Lower lobe of right lung (tissue), 2 donors: Measurements from ENCODE around the gene ETNPPL. TPM values are rescaled to one million over a fixed set of nuclear protein-coding genes. Genes with fewer than 3 reads are reported as not detected.

Experiments used
- ATAC-seq, 2 donors: fragments of 200-7000 bp; cut with Tn5 transposase; one replicate each; pipeline ENCODE4 v1.9.1; 2020 to 2022; ENCODE audit warnings: mild to moderate bottlenecking in 2 of 2, moderate library complexity in 2 of 2
- DNase-seq: peaks from one replicate; pipeline ENCODE4 v3.0.0-alpha.2; 2020
- H3K27ac ChIP-seq: fragments of 200-600 bp; one replicate; pipeline ENCODE4 v1.8.0; 2022
- H3K27me3 ChIP-seq: fragments of 200-600 bp; one replicate; pipeline ENCODE4 v1.8.0; 2022; ENCODE audit warnings: low read depth
- H3K36me3 ChIP-seq: fragments of 200-600 bp; one replicate; pipeline ENCODE4 v1.8.0; 2022; ENCODE audit warnings: mild to moderate bottlenecking
- H3K4me1 ChIP-seq: fragments of 200-600 bp; one replicate; pipeline ENCODE4 v1.8.0; 2022
- H3K4me3 ChIP-seq: fragments of 200-600 bp; one replicate; pipeline ENCODE4 v1.8.0; 2022; ENCODE audit warnings: mild to moderate bottlenecking
- H3K9me3 ChIP-seq: fragments of 200-600 bp; one replicate; pipeline ENCODE4 v1.8.0; 2022
- intact Hi-C: fragments of 100-400 bp; cut with DNase I; formaldehyde crosslinking; loops from one replicate; pipeline ENCODE4 v1.11.0; 2022
- total RNA-seq: library from RNA; stranded (reverse); fragmentation: NEBNext Ultra II Directional; extraction: Animal tissue kit (Norgen Biotek cat#: 25700); gene quantifications from one replicate; pipeline ENCODE4 v1.2.1, GENCODE V29; 2021
- TF ChIP-seq, protein P1 (sequence below): fragments of 200-600 bp; IDR thresholded peaks from one replicate; pipeline ENCODE4 v1.8.0; 2022; ENCODE audit warnings: antibody characterized with exemption, mild to moderate bottlenecking
- donor health status: DM: no; HTN: yes; CAD: no; lungs with severe emphysema.

Gene ETNPPL
- total RNA-seq, 1 donor from 2014 or later = not detected

- Histone ChIP-seq H3K4me3 (no peak overlapping the region), H3K36me3 (no peaks in the 10 kb centered on the region), H3K27me3 (no peaks in the 10 kb centered on the region), H3K27ac (no peak overlapping the region), H3K4me1 (no peaks in the 10 kb centered on the region), H3K9me3 (no peaks in the 10 kb centered on the region)
- DNase-seq (no peak), ATAC-seq (no peak)
- intact Hi-C loops = no loop called here
- TF ChIP-seq, protein P1, sequence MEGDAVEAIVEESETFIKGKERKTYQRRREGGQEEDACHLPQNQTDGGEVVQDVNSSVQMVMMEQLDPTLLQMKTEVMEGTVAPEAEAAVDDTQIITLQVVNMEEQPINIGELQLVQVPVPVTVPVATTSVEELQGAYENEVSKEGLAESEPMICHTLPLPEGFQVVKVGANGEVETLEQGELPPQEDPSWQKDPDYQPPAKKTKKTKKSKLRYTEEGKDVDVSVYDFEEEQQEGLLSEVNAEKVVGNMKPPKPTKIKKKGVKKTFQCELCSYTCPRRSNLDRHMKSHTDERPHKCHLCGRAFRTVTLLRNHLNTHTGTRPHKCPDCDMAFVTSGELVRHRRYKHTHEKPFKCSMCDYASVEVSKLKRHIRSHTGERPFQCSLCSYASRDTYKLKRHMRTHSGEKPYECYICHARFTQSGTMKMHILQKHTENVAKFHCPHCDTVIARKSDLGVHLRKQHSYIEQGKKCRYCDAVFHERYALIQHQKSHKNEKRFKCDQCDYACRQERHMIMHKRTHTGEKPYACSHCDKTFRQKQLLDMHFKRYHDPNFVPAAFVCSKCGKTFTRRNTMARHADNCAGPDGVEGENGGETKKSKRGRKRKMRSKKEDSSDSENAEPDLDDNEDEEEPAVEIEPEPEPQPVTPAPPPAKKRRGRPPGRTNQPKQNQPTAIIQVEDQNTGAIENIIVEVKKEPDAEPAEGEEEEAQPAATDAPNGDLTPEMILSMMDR = no peak
These were observed 69.6 kb downstream of the ETNPPL start for GRCh38 chr4:108693211-108693610.

Other genes starting within 250 kb of the ETNPPL start
- gene RPL34, start 142.5 kb downstream of the ETNPPL start, total RNA-seq = 1,009 TPM
- 64.4 TPM for gene OSTC, start 112.5 kb downstream of the ETNPPL start, total RNA-seq